Smooth muscle cell (in vitro differentiated cells): ENCODE data around the gene MARCHF9. TPM values are rescaled to one million over a fixed set of nuclear protein-coding genes. Genes with fewer than 3 reads are reported as not detected.

Experiments used
- DNase-seq: peaks from one replicate; lab custom pipeline; 2025; ENCODE audit not compliant: unreplicated experiment; lab: John Stamatoyannopoulos, UW
- H2AFZ ChIP-seq: fragments of 200-600 bp; sonication (generic); 2 replicates; pipeline ENCODE4 v1.6.0; 2016; ENCODE audit warnings: antibody characterized with exemption, low read depth, mild to moderate bottlenecking
- H3F3A ChIP-seq: fragments of 200-600 bp; sonication (generic); 2 replicates; pipeline ENCODE4 v1.6.0; 2017; ENCODE audit warnings: antibody characterized with exemption, low read depth
- H3K27ac ChIP-seq: fragments of 200-600 bp; sonication (generic); 2 replicates; pipeline ENCODE4 v1.5.1; 2016; ENCODE audit warnings: low read depth, mild to moderate bottlenecking
- H3K27me3 ChIP-seq: fragments of 200-600 bp; sonication (generic); 2 replicates; pipeline ENCODE4 v1.6.1; 2016; ENCODE audit warnings: low read depth, mild to moderate bottlenecking
- H3K36me3 ChIP-seq: fragments of 200-600 bp; sonication (generic); 2 replicates; pipeline ENCODE4 v1.5.1; 2016; ENCODE audit warnings: low read depth
- H3K4me1 ChIP-seq: fragments of 200-600 bp; sonication (generic); 2 replicates; pipeline ENCODE4 v1.5.1; 2016; ENCODE audit warnings: low read depth
- H3K4me2 ChIP-seq: fragments of 200-600 bp; sonication (generic); 2 replicates; pipeline ENCODE4 v1.6.0; 2016; ENCODE audit warnings: mild to moderate bottlenecking
- H3K4me3 ChIP-seq: fragments of 200-600 bp; sonication (generic); 2 replicates; pipeline ENCODE4 v1.5.1; 2016; ENCODE audit warnings: mild to moderate bottlenecking
- H3K79me2 ChIP-seq: fragments of 200-600 bp; sonication (generic); 2 replicates; pipeline ENCODE4 v1.6.0; 2016; ENCODE audit warnings: low read depth, mild to moderate bottlenecking
- H3K9ac ChIP-seq: fragments of 200-600 bp; sonication (generic); 2 replicates; pipeline ENCODE4 v1.6.0; 2016; ENCODE audit warnings: low read depth
- H3K9me3 ChIP-seq: fragments of 200-600 bp; sonication (generic); replicated peaks from 2 replicates; pipeline ENCODE4 v1.5.1; 2016; ENCODE audit warnings: low read depth
- H4K20me1 ChIP-seq: fragments of 200-600 bp; sonication (generic); 2 replicates; pipeline ENCODE4 v1.6.0; 2016; ENCODE audit warnings: low read depth
- WGBS: methylation state at CpG from one replicate; pipeline ENCODE4 v1.1.7; 2016; ENCODE audit warnings: low lambda C conversion rate; 5-methylcytosine and 5-hydroxymethylcytosine counted together
- microRNA-seq: library from miRNA; unstranded; fragments of <30 nt; microRNA quantifications from one replicate; pipeline ENCODE4, GENCODE V29; 2016; ENCODE audit warnings: borderline number of aligned reads
- polyA plus RNA-seq: library from polyadenylated mRNA; unstranded; fragments of >200 nt; fragmentation: Nextera tagmentation; extraction: Ambion mirVana; gene quantifications from 2 replicates; pipeline ENCODE4 v1.2.1, GENCODE V29; 2016
- small RNA-seq: library from RNA; depleted of rRNA; stranded (forward); fragments of <200 nt; gene quantifications from one replicate; pipeline ENCODE3, GENCODE V24; 2014
- total RNA-seq: library from RNA; depleted of rRNA; stranded (reverse); fragments of >200 nt; gene quantifications from 2 replicates; pipeline ENCODE4 v1.2.3, GENCODE V29; 2014
- TF ChIP-seq, protein P1 (sequence below): fragments of 200-600 bp; sonication (generic); IDR thresholded peaks from 2 replicates; pipeline ENCODE4 v1.5.1; 2017; ENCODE audit warnings: borderline replicate concordance, mild to moderate bottlenecking, antibody characterized with exemption; ENCODE audit not compliant: insufficient read depth, poor library complexity, severe bottlenecking

MARCHF9 gene
- total and polyA plus RNA-seq, 2 experiments from 2014 or later: 3.7 to 8.6 TPM

DNA sequence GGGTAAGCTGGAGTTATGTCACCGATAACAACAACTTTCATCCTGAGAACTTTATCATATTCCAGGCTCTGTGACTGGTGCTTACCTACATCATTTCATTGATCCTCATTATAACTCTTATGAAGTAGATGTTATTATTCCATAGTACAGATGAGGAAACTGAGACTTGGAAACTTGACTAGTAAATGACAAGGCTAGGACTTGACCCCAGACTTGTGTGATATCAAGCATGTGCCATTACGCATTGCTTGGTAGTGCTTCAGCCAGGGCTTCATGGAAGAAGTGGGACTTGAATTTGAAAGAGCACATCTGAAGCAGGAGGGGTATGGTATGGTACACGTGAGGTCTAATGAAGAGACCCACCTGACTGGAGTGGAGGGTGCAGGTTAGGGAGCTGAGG, 51.8 kb downstream of the MARCHF9 start:
- Histone ChIP-seq H3K27me3 (no peaks in the 10 kb centered on the region), H3K27ac (no peak overlapping the region), H3K9me3 (no peaks in the 10 kb centered on the region), H2AFZ (no peak overlapping the region), H4K20me1 (no peaks in the 10 kb centered on the region), H3K4me1 (no peaks in the 10 kb centered on the region), H3K9ac (no peak overlapping the region), H3K4me2 (no peak overlapping the region), H3K79me2 (no peaks in the 10 kb centered on the region), H3F3A (no peaks in the 10 kb centered on the region), H3K36me3 (no peaks in the 10 kb centered on the region), H3K4me3 (no peak overlapping the region)
- WGBS: 94% methylated on average over 3 of the region's 3 CpGs
- no peak for DNase-seq
- TF ChIP-seq, protein P1, sequence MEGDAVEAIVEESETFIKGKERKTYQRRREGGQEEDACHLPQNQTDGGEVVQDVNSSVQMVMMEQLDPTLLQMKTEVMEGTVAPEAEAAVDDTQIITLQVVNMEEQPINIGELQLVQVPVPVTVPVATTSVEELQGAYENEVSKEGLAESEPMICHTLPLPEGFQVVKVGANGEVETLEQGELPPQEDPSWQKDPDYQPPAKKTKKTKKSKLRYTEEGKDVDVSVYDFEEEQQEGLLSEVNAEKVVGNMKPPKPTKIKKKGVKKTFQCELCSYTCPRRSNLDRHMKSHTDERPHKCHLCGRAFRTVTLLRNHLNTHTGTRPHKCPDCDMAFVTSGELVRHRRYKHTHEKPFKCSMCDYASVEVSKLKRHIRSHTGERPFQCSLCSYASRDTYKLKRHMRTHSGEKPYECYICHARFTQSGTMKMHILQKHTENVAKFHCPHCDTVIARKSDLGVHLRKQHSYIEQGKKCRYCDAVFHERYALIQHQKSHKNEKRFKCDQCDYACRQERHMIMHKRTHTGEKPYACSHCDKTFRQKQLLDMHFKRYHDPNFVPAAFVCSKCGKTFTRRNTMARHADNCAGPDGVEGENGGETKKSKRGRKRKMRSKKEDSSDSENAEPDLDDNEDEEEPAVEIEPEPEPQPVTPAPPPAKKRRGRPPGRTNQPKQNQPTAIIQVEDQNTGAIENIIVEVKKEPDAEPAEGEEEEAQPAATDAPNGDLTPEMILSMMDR: no peak

DNA sequence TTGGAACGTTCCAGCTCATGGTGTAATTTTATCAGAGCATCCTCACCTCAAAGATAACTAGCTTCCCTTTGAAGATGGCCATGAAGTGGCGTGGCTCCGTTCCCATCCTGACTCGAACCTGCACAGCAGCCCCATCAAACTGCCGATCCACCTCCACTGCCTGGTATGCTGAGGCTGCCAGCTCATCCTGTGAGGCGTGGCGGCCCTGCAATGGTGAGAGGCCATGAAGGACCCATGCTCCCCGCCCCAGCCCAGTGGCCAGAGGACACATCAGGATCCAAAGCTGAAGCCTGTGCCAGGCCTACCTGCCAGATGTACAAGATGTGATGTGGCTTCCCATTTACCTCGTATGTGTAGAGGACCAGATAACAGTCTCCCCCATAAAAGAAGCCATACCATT, 52.4 kb downstream of the MARCHF9 start:
- no peaks in the 10 kb centered on the region for H4K20me1 ChIP-seq
- no peaks in the 10 kb centered on the region for H3K79me2 ChIP-seq
- H3K9me3 ChIP-seq: no peaks in the 10 kb centered on the region
- no peak overlapping the region for H3K4me3 ChIP-seq
- no peaks in the 10 kb centered on the region for H3K4me1 ChIP-seq
- TF ChIP-seq, protein P1: no peak
- no peak overlapping the region for H2AFZ ChIP-seq
- H3K9ac ChIP-seq: no peak overlapping the region
- H3K27ac ChIP-seq: no peak overlapping the region
- 90% methylated on average over 9 of the region's 9 CpGs for WGBS
- no peaks in the 10 kb centered on the region for H3K36me3 ChIP-seq
- DNase-seq: no peak
- no peaks in the 10 kb centered on the region for H3K27me3 ChIP-seq
- no peak overlapping the region for H3K4me2 ChIP-seq
- H3F3A ChIP-seq: no peaks in the 10 kb centered on the region

DNA sequence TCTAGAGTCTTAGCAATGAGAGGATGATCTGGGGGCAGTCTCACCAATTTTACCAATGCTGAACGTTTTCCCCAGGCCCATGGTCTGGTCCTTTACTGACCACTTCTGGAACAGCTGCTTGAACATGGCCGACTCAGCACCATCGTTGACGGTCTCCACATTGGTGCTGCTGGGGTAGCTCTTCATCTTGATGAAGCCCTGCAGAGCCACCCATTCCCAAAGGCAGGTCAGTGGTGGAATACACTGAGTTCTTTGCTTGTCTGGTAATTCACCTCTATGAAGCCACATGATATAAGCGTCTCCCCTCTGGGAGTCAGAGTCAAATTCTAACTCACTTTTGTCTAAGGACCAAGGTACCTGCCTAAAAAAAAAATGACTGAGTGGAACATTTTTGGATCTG, 53.4 kb downstream of the MARCHF9 start:
- no peaks in the 10 kb centered on the region for H3K36me3 ChIP-seq
- H3K9ac ChIP-seq: no peak overlapping the region
- H3K4me3 ChIP-seq: no peak overlapping the region
- WGBS: 85% methylated on average over 5 of the region's 5 CpGs
- H3K79me2 ChIP-seq: no peaks in the 10 kb centered on the region
- H3K27me3 ChIP-seq: no peaks in the 10 kb centered on the region
- TF ChIP-seq, protein P1: no peak
- H2AFZ ChIP-seq: no peak overlapping the region
- no peak overlapping the region for H3K4me2 ChIP-seq
- no peak for DNase-seq
- H3K27ac ChIP-seq: no peak overlapping the region
- H3K4me1 ChIP-seq: no peaks in the 10 kb centered on the region
- H3K9me3 ChIP-seq: no peaks in the 10 kb centered on the region
- H3F3A ChIP-seq: no peaks in the 10 kb centered on the region
- no peaks in the 10 kb centered on the region for H4K20me1 ChIP-seq

DNA sequence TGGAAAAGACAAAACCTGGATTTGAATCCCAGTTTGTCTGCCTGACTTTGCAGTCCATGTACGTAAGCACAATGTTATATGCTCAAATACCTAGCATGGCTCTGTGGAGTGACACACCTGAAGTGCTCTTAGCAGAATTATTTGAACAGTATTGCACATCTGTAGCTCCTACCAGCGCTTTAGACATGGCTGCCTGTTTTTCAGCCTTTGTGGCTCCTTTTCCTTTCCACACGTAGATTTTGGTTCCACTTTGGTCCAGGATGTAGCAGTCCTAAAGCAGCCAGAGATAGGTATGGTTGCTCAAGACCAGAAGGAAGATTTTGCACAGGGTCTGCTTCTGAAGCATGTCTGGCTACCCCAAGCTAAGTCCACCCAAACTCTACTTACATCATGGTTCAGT, 54.5 kb downstream of the MARCHF9 start:
- TF ChIP-seq, protein P1: no peak
- Histone ChIP-seq H3K27me3 (no peaks in the 10 kb centered on the region), H2AFZ (no peak overlapping the region), H3K27ac (no peak overlapping the region), H3K4me1 (no peaks in the 10 kb centered on the region), H3K79me2 (no peaks in the 10 kb centered on the region), H3K36me3 (no peaks in the 10 kb centered on the region), H3K4me3 (no peak overlapping the region), H3K4me2 (no peak overlapping the region), H4K20me1 (no peaks in the 10 kb centered on the region), H3K9ac (no peak overlapping the region), H3K9me3 (no peaks in the 10 kb centered on the region), H3F3A (no peaks in the 10 kb centered on the region)
- WGBS: 97% methylated on average over 3 of the region's 3 CpGs
- no peak for DNase-seq

Small RNA genes lying within 50 kb of the gene (microRNA-seq; reads per million reads assigned to microRNA genes)
- not detected for gene MIR6759

Small RNA genes lying within 50 kb of the gene (small RNA-seq; reads per million reads assigned to genes)
- not detected for gene RNU6-1083P

Other genes starting within 250 kb of the MARCHF9 start
- 25.8 and 28.4 TPM in 2 replicates for gene DDIT3, start 234.6 kb upstream of the MARCHF9 start, total RNA-seq
- 27.8 and 43.5 TPM in 2 replicates for gene DDIT3, start 234.6 kb upstream of the MARCHF9 start, polyA plus RNA-seq
- 3.7 and 9.1 TPM in 2 replicates for gene MBD6, start 232.3 kb upstream of the MARCHF9 start, total RNA-seq
- gene MBD6, start 232.3 kb upstream of the MARCHF9 start, polyA plus RNA-seq: 11.7 and 18.4 TPM in 2 replicates
- gene DCTN2, start 207.9 kb upstream of the MARCHF9 start, total RNA-seq: 88.0 and 107 TPM in 2 replicates
- 119 and 127 TPM in 2 replicates for gene DCTN2, start 207.9 kb upstream of the MARCHF9 start, polyA plus RNA-seq
- gene KIF5A, start 205.1 kb upstream of the MARCHF9 start, total RNA-seq: 2.2 and 2.8 TPM in 2 replicates
- 0.34 and 0.53 TPM in 2 replicates for gene KIF5A, start 205.1 kb upstream of the MARCHF9 start, polyA plus RNA-seq
- 39.5 and 53.8 TPM in 2 replicates for gene PIP4K2C, start 163.9 kb upstream of the MARCHF9 start, total RNA-seq
- gene PIP4K2C, start 163.9 kb upstream of the MARCHF9 start, polyA plus RNA-seq: 33.3 and 41.1 TPM in 2 replicates
- gene DTX3, start 150.3 kb upstream of the MARCHF9 start, total RNA-seq: 28.9 and 29.4 TPM in 2 replicates
- 43.0 and 48.2 TPM in 2 replicates for gene DTX3, start 150.3 kb upstream of the MARCHF9 start, polyA plus RNA-seq
- gene ARHGEF25, start 143.7 kb upstream of the MARCHF9 start, total RNA-seq: 13.9 and 18.5 TPM in 2 replicates
- 1.5 and 3.8 TPM in 2 replicates for gene ARHGEF25, start 143.7 kb upstream of the MARCHF9 start, polyA plus RNA-seq
- gene B4GALNT1, start 121.9 kb upstream of the MARCHF9 start, total RNA-seq: 1.7 and 1.8 TPM in 2 replicates
- 2.1 and 5.6 TPM in 2 replicates for gene B4GALNT1, start 121.9 kb upstream of the MARCHF9 start, polyA plus RNA-seq
- 236 and 374 TPM in 2 replicates for gene OS9, start 61.0 kb upstream of the MARCHF9 start, total RNA-seq
- gene OS9, start 61.0 kb upstream of the MARCHF9 start, polyA plus RNA-seq: 162 and 179 TPM in 2 replicates
- not detected in 2 replicates for gene AGAP2, start 16.4 kb upstream of the MARCHF9 start, total RNA-seq
- gene AGAP2, start 16.4 kb upstream of the MARCHF9 start, polyA plus RNA-seq: not detected in 2 replicates
- gene TSPAN31, start 10.1 kb upstream of the MARCHF9 start, total RNA-seq: 68.0 and 105 TPM in 2 replicates
- 48.6 and 55.1 TPM in 2 replicates for gene TSPAN31, start 10.1 kb upstream of the MARCHF9 start, polyA plus RNA-seq
- gene CDK4, start 2.8 kb upstream of the MARCHF9 start, total RNA-seq: 144 and 158 TPM in 2 replicates
- 215 and 235 TPM in 2 replicates for gene CDK4, start 2.8 kb upstream of the MARCHF9 start, polyA plus RNA-seq
- gene CYP27B1, start 12.0 kb downstream of the MARCHF9 start, total RNA-seq: 0.81 and 0.90 TPM in 2 replicates
- 1.3 and 1.7 TPM in 2 replicates for gene CYP27B1, start 12.0 kb downstream of the MARCHF9 start, polyA plus RNA-seq
- gene METTL1, start 17.0 kb downstream of the MARCHF9 start, total RNA-seq: 4.1 and 7.7 TPM in 2 replicates
- 20.3 and 24.9 TPM in 2 replicates for gene METTL1, start 17.0 kb downstream of the MARCHF9 start, polyA plus RNA-seq
- 6.2 and 8.0 TPM in 2 replicates for gene EEF1AKMT3, start 17.5 kb downstream of the MARCHF9 start, total RNA-seq
- gene EEF1AKMT3, start 17.5 kb downstream of the MARCHF9 start, polyA plus RNA-seq: 9.0 and 9.9 TPM in 2 replicates
- 14.5 and 16.8 TPM in 2 replicates for gene TSFM, start 27.7 kb downstream of the MARCHF9 start, total RNA-seq
- gene TSFM, start 27.7 kb downstream of the MARCHF9 start, polyA plus RNA-seq: 24.0 and 28.5 TPM in 2 replicates
- gene AVIL, start 63.6 kb downstream of the MARCHF9 start, total RNA-seq: 7.0 and 17.1 TPM in 2 replicates
- 1.2 and 9.1 TPM in 2 replicates for gene AVIL, start 63.6 kb downstream of the MARCHF9 start, polyA plus RNA-seq
- 77.4 and 86.7 TPM in 2 replicates for gene CTDSP2, start 91.6 kb downstream of the MARCHF9 start, total RNA-seq
- gene CTDSP2, start 91.6 kb downstream of the MARCHF9 start, polyA plus RNA-seq: 61.7 and 62.0 TPM in 2 replicates
- gene ATP23, start 186.5 kb downstream of the MARCHF9 start, total RNA-seq: 2.7 and 3.9 TPM in 2 replicates
- 9.8 and 10.4 TPM in 2 replicates for gene ATP23, start 186.5 kb downstream of the MARCHF9 start, polyA plus RNA-seq